HG03025 (cell line): ENCODE results near the gene GMDS.
A peak's percentile ranks its signal among the peaks of the same experiment; 100 is the strongest.
"Not testable (repeated sequence)": the region's sequence is repeated elsewhere in the genome, so short reads cannot be mapped to it uniquely, and the experiment has no call there.

ENCODE experiments used
- ATAC-seq: cut with Tn5 transposase; IDR thresholded peaks from one replicate; pipeline ENCODE4 v1.9.1; 2021; ENCODE audit warnings: mild to moderate bottlenecking, moderate library complexity; ENCODE audit not compliant: unreplicated experiment, low FRiP score

Gene GMDS

DNA sequence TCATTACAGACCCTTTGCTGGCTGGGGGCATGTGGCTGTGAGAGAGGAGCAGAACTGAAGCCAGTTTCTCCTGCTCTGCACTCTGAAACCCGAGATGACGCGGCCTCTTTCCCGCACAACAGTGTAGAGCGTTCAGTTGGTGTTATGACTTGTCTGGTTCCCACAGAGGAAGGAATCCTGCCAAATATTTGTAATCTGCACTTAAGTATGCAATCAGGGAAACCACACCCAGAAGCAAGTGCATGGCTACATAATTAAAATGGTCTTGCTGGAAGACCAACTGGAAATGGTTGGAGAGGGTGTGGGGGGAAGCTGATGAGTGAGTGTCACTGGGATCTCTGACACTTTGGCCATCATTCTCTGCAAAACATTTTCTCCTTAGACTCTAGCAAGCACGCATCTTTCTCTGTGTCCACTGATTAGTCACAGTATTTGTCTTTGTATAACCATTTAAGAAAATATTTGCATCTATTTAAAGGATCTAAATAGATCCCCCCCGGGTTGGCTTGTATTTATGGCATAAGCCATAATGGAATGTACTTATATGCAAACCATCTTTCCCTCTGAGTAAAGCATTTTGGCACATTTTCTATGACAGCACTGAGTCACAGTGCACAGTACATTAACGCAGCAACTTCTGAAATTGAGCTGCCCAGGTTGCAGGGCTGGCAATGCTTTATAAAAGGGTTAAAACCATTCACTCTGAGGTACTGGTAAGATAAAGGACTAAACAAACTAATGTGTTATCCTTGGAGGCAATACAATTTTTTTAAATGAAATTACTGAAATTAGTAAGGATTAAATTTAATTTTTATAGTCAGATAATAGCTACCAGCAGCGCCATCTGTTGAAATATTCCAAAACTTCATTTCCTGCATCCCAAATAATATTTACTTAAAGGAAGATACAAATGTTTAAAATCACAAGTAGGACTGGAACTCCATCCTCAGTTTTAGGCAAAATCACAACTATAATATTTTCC, 559.0 kb downstream of the GMDS start:
- no peak for ATAC-seq

DNA sequence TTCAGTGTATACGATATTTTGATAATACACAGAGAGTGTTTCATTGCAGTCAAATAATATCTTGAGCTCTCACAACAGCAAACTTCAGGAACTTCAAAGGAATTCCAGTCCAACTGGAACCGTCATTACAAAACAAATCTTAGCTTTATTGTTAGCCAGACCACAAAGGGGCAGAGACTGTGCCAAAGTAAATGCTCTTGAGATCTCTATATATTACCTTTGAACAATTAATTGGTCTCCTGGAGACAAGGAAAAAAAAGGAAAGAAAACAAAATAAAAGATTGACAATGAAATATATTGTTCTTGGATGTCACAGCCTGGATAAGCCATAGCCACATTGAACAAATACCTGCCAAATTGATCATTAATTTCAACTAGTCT, 565.7 kb downstream of the GMDS start:
- no peak for ATAC-seq

DNA sequence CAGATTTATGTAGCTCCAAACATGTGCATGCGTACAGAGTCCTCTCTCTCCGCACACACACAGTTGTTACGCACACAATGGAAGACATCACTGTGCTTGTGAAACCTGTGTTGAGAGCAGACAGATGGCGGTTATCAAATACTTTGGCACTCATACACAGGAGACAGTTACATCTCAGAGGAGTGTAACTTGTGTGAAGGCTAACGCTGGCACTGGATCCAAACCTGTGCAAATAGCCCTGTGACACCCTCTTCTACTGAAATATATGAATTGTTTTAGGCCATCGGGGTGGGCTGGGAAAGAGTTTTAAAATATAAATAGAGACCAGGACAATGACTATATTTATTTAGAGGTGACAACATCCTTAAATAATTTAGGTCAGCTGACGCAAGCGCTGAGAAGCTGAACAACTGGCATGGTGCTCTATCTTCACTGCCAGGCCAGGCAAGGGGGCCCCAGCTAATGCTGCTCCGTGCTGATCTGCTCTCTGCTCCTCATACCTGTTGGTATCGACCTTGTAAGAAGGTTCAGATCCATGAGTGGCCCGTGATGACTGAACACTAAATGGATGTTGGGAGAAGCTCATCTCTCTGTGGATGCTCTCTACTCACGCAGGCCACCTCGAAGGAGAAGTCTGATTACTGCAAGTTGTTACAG, 566.2 kb downstream of the GMDS start:
- ATAC-seq = no peak

DNA sequence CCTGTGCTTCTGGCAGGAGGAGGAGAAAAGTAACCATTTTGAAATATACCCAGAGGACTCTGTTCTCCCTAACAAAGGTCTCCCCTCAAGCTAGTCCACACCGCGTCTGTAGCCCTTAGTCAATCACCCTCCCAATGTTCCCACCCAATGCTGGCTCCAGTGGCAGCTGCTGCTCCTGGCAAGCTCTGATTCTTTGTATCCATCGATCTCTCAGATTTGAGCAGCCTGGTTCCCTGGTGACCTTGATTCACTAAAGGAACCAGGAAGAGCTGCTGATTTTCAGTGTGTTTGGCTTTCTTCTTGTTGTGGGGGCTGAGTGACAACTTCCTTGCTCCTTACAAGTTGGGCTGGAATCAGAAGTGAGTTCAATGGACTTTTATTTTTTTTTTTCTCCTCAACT, 567.2 kb downstream of the GMDS start:
- no peak for ATAC-seq

DNA sequence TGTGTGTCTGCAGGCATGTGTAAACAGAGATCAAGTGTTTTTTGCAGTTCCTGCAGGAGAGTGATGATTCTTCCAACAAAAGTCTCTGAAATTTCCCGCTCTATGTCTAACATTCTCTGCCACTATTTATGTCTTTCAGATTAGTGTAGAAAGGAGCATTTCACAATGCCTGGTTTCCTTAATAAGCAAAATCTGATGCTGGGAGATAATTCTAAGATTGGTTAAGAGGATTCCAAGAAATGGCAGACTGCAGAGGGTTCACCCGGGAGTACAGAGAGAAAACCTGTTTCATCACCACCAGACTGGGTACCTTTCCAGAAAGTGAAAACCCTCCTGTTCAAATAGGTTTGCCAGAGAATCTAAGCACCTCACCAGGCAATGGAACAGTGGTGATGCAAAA, 573.0 kb downstream of the GMDS start:
- ATAC-seq = no peak

DNA sequence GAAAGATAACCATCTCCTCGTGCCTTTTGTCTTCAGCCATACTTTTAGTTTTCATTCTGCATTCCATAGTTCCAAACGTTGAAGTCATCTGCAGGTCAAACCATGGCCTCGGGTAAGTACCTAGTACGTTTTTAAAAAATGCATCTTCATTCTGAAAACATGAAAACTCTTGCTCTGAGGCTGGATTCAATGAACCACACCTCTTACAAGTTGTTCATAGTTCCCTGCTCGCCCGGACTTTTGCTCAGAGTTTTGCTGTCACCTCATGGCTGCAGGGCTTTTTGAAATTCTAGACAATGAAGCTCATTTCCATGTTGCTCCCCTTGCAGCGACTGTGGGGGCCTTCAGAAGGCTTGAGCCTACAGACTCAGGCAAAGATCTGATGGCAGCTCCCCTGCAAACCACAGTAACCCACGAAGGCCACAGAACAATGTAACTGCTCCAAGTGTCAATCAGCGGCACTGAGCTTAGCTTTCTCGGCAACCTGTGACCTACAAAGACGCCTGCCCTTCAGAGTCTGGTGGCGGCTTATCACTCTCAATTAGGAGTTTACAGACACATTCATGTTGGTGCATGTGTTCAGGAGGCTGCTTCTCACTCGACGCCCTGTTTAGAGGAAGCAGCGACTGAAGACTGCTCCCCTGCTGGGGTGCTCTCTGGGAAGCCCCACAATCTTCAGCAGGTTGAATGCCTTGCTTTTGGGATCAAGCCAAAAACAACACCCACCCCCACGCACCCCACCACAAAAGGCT, 574.5 kb downstream of the GMDS start:
- no peak for ATAC-seq

DNA sequence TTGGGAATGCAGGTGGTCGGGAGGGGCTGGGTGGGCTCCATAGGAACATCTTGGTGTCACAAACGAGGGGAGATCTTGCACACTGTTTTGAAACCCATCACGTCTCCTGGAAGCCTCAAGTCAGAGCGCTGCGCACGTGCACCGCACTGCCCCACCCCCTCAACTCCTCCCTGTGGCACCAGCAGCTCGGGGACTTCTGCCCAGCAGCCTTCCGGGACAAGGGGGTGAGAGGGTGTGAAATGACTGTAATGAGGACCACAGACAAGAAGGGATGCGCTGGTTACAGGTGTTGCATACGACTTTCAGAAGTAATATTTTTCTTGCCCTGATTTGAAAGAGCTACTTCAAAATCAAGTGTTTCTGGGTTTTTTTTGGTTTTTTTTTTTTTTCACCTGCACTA, 575.4 kb downstream of the GMDS start:
- no peak for ATAC-seq

DNA sequence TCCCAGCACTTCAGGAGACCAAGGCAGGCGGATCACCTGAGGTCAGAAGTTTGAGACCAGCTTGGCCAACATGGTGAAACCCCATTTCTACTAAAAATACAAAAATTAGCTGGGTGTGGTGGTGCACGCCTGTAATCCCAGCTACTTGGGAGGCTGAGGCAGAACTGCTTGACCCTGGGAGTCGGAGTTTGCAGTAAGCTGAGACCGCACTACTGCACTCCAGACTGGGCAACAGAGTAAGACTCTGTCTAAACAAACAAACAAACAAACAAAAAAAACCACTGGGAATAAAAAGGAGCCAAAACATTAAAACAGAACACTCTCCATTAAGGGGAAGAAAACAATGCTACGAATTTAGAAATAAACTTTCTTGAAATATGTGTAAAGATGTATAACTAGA, 576.9 kb downstream of the GMDS start:
- ATAC-seq = not testable (repeated sequence)

DNA sequence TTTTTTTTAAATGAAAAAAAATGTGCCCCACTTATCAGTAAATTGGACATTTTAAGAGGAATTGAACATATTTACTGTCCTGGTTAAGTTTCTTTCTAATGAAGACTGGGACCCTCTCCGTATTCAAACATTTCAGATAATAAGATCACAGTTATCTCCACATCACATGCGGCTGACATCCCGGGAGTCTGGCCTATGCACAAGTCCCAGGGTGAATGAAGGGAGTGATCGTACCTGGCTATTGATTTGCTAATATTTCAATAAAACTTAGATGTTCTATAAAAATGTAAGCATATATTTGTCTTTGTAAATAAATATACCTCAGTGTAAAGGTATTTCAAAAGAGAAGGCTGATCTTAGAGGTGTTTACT, 577.6 kb downstream of the GMDS start:
- ATAC-seq = no peak

DNA sequence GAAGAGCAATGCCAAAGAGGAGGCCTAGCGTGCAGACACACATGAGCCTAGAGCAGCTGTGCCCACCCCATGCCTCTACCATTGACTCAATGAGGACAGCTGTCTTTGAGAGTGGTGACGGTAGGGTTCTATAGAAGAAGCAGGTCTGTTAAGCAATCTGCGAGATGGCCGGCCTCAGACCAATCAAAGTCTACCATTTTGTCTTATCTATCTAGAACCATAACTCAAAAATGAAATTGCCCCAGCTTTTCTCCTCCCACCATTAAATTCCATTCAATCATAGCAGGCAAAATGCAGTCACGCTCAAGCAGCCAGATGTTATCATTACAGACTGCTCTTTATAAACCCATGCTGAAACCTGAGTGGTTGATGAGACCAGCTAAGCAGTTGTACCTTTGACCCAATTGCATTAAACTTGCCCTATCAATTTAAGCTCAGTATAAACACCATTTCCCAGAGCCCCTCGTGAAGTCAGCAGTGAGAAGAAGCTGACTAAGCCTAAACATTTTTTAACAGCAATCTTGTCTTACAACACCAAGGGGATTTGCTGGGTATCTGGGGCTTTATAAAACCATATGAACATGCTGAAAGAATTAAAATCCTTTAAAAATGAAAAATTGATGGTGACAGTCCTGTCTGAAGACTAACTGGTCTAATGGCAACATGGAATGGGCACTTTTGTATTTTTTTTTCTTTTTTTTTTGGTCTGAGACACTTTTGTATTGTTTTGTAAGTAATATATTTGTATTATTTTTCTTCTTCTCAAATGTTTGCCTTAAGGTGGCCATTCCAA, 578.2 kb downstream of the GMDS start:
- ATAC-seq = no peak

DNA sequence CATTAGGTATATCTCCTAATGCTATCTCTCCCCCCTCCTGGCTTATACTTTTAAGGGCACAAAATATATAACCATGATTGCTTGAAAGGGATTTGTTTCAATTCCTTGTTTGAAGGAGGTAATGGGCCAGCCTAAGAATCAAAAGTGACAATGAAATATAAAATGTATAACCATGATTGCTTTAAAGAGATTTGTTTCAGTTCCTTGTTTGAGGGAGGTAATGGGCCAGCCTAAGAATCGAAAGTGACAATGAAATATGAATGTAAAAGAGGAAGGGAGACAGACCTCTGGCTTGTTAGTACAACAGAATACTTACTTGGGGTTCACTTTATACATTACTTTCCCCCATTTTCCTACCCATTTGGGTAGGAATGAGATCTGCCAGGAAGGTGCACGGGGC, 580.2 kb downstream of the GMDS start:
- ATAC-seq = peak; percentile 95

DNA sequence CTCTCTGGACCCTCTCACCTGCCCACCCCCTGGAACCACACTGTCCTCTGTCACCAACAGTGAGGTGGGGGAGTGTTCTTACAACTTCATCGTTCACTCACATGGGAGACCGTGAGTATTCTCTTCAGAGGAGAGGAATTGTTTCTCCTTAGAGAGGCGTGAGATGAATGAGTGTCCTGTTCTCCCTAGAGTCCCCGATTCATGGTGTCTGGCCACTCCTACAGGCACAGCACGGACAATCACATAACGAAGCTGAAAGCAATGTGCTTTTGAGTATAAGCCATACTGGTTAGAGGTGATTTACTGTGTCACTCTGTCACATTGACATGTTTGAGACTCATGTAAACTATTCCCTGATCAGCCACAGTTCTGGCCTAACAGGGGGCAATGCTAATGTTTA, 581.1 kb downstream of the GMDS start:
- ATAC-seq = no peak

DNA sequence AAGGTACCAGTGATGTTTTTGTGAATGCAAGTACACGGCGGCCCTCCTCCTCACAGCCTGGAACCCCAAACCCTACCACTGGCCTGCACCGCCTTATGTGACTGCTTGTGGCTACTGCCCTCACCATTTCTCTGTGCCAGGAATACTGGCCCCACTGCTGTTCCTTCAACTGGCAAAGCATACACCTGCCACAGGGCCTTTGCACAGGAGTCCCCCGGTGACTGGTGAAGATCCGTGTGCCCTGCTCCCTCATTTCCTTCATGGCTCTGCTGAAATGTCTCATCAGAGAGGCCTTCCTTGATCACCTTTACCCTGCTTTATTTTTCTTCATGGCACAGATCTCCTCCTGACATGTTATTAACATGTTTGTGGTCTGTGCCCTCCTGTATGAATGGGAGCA, 581.9 kb downstream of the GMDS start:
- no peak for ATAC-seq

DNA sequence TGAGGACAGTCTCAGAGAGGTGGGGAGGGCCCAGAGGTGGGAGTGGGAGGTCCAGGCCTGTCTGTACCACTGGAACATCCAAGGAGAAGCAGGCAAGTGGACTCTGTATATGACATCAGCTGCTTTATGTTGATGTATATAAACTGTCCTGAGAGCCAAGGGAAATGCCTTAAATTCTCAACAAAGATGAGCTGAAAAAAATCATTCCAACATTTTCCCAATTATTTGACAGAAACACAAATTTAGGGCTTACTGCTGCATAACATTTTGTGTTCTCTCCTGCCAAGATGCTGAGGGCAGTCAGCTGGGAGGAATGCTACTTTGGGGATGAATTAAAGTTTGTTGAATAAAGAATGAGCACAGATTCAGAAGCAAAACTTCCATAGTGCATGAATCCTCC, 582.9 kb downstream of the GMDS start:
- ATAC-seq = no peak

DNA sequence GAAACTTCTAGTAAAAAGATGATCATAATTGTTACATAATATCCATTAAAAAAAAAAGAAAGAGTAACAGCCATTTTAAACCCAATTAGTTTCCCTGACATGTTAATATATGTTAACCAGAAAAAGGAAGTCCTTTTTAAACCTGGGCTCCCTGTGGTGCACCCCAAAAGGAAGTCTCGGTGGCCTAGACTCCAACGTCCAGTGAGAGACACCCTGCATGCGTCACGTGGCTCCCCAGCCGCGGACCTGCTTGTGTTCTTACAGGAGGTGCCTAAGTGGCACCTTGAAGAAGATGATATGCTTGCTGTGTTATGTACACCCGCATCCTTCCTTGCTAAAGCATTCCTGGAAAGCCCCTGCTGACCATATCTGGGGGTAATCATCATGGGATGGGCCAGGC, 585.6 kb downstream of the GMDS start:
- no peak for ATAC-seq

DNA sequence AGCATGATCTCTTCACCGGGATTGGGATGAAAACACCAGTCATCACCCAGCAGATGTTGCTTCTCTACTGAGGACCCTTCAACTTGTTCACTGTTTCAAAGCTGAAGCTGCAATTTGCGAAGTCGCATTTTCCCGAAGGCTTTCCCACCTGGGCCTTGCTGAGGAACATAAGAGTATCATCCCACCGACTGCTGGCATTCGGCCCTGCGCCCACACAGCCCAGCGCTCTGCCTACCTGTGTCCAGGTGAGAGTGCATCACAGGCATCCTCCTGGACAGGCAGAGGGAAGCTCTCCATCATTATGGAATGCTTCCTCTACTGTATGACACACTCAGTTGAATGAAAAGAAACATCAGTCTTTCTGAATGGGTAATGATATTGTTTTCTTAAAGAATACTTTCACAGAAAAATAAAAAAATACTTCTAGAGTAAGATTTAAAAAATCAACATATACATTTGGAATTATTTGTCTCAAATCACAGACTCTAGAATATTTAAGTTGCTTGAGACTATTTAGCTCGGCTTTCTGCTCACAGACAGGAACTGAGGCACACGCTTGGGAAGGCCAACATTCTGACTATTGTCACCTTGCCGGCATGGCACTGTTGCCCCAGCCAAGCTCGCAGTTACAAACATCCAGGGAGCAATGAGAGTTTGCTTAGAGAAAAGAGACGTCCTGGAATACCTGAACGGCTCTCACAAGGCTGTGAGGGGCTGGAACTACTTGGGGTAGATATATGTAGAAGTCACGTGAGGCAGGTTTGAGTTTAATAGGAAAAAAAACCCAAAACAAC, 587.0 kb downstream of the GMDS start:
- no peak for ATAC-seq

DNA sequence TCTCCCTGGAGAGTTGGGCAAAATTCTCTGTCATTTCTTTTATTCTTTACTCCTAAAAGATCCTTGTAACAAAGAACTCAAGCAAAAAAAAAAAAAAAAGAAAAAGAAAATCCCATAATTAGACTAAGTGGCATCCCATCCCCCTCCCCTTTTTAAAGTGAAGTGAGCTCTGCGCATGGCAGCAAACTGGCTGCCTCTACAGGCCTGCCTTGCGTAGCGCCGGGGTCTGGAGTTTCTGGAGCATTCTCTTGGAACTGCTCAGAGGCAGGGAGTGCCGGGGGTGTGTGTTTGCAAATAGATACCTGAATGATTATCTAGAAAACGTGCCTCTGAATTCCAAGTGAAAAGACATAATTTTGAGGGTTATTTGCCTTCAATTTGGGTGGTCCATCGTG, 587.6 kb downstream of the GMDS start:
- no peak for ATAC-seq

DNA sequence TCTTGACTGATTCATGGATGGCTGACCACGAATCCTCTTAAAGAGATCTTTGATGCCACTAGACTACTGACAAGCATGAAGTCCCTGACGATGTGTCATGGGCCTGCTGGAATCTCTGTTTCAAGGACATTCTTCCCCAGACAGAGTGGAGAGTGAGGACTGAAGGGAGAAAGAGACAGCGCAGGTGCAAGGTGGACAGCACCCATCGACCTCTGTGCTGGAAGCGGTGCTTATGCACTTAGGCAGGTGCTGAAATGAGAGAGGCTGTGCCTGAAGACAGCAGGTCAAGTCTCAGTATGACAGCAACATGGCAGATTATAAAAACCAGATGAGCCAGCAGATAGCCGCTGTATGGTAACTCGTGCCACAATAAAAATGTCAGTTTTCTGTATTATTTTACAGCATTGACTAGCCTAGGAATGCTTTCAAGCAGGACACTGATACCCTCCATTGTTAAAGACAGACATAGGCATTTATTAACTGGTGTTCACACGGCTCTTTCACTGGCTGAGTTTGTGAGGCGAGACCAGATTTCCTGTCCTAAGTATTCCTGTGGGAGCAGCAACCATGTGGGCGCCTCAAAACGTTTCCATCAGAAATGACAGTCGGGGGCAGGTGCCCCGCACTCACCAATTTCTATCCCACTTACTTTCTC, 588.2 kb downstream of the GMDS start:
- no peak for ATAC-seq

DNA sequence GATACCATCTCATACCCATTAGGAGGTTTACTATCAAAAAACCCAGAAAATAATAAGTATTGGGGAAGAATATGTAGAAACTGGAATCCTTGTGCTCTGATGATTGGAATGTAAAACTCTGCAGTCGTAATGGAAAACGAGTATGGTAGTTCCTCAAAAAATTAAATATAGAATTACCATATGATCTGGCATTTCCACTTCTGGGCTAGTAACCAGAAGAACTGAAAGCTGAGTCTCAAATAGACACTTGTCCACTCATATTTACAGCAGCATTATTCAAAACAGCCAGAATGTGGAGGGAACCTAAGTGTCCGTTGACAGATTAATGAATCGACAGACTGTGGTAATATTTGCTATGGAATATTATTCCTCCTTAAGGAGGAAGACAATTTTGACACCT, 591.4 kb downstream of the GMDS start:
- no peak for ATAC-seq
